SK-N-SH treated with all-trans-retinoic acid at 6 μM for 48 hours (cell line): Measurements from ENCODE around the gene WDR46.

Experiments
- ATAC-seq: fragments of 200-7000 bp; cut with Tn5 transposase; 3 replicates; pipeline ENCODE4 v1.9.1; 2020; ENCODE audit warnings: mild to moderate bottlenecking, moderate library complexity
- BACH2 ChIP-seq: fragments of 250-450 bp; sonication (Bioruptor Pico); IDR thresholded peaks from 2 replicates; pipeline ENCODE4 v1.9.0; 2021; ENCODE audit warnings: mild to moderate bottlenecking, borderline replicate concordance
- CSDC2 ChIP-seq: fragments of 250-450 bp; sonication (Bioruptor Pico); IDR thresholded peaks from 2 replicates; pipeline ENCODE4 v1.5.0; 2020; ENCODE audit warnings: mild to moderate bottlenecking, moderate library complexity
- ESRRG ChIP-seq: fragments of 250-450 bp; sonication (Bioruptor Pico); IDR thresholded peaks from 2 replicates; pipeline ENCODE4 v1.6.1; 2021; ENCODE audit warnings: mild to moderate bottlenecking
- GLIS3 ChIP-seq: fragments of 250-450 bp; sonication (Bioruptor Pico); IDR thresholded peaks from 2 replicates; pipeline ENCODE4 v1.5.0; 2020; ENCODE audit warnings: mild to moderate bottlenecking, moderate library complexity
- ISL1 ChIP-seq: fragments of 250-450 bp; sonication (Bioruptor Pico); IDR thresholded peaks from 2 replicates; pipeline ENCODE4 v2.1.2; 2022; ENCODE audit warnings: mild to moderate bottlenecking, moderate library complexity
- OSR1 ChIP-seq: fragments of 250-450 bp; sonication (Bioruptor Pico); IDR thresholded peaks from 2 replicates; pipeline ENCODE4 v1.8.0; 2022; ENCODE audit warnings: moderate library complexity, mild to moderate bottlenecking, inconsistent platforms
- PPARA ChIP-seq: fragments of 250-450 bp; sonication (Bioruptor Pico); IDR thresholded peaks from 2 replicates; pipeline ENCODE4 v1.5.0; 2020; ENCODE audit warnings: mild to moderate bottlenecking, borderline replicate concordance
- RARB ChIP-seq: fragments of 250-450 bp; sonication (Bioruptor Pico); IDR thresholded peaks from 2 replicates; pipeline ENCODE4 v1.8.0; 2021; ENCODE audit warnings: mild to moderate bottlenecking, moderate library complexity
- TCF4 ChIP-seq: fragments of 250-450 bp; sonication (Bioruptor Pico); IDR thresholded peaks from 2 replicates; pipeline ENCODE4 v1.8.0; 2021; ENCODE audit warnings: mild to moderate bottlenecking, moderate library complexity, borderline replicate concordance
- ZFP3 ChIP-seq: fragments of 250-450 bp; sonication (Bioruptor Pico); IDR thresholded peaks from 2 replicates; pipeline ENCODE4 v1.5.0; 2020; ENCODE audit warnings: mild to moderate bottlenecking, moderate library complexity
- ZNF565 ChIP-seq: fragments of 450-650 bp; formaldehyde crosslinking; conservative IDR thresholded peaks from 2 replicates; pipeline ENCODE4 v1.5.0; 2020; ENCODE audit warnings: low read depth, mild to moderate bottlenecking, moderate library complexity
- ZNF70 ChIP-seq: fragments of 450-650 bp; formaldehyde crosslinking; IDR thresholded peaks from 2 replicates; pipeline ENCODE4 v1.5.0; 2020; ENCODE audit warnings: mild to moderate bottlenecking, moderate library complexity
- ZNF8 ChIP-seq: fragments of 450-650 bp; formaldehyde crosslinking; IDR thresholded peaks from 2 replicates; pipeline ENCODE4 v1.5.0; 2020; ENCODE audit warnings: mild to moderate bottlenecking, moderate library complexity
- TF ChIP-seq, protein P1 (sequence below): fragments of 250-450 bp; sonication (Bioruptor Pico); IDR thresholded peaks from 2 replicates; pipeline ENCODE4 v1.5.0; 2020; ENCODE audit warnings: mild to moderate bottlenecking, moderate library complexity
- TF ChIP-seq, protein P2 (sequence below): fragments of 250-450 bp; sonication (Bioruptor Pico); IDR thresholded peaks from 2 replicates; pipeline ENCODE4 v1.5.1; 2021; ENCODE audit warnings: mild to moderate bottlenecking, moderate library complexity
- TF ChIP-seq, protein P3 (sequence below): fragments of 250-450 bp; sonication (Bioruptor Pico); IDR thresholded peaks from 2 replicates; pipeline ENCODE4 v1.8.0; 2021; ENCODE audit warnings: low read depth, mild to moderate bottlenecking, moderate library complexity, borderline replicate concordance
- TF ChIP-seq, protein P4 (sequence below): fragments of 250-450 bp; sonication (Bioruptor Pico); IDR thresholded peaks from 2 replicates; pipeline ENCODE4 v1.5.1; 2020; ENCODE audit warnings: low read depth, mild to moderate bottlenecking, moderate library complexity

WDR46 gene

DNA sequence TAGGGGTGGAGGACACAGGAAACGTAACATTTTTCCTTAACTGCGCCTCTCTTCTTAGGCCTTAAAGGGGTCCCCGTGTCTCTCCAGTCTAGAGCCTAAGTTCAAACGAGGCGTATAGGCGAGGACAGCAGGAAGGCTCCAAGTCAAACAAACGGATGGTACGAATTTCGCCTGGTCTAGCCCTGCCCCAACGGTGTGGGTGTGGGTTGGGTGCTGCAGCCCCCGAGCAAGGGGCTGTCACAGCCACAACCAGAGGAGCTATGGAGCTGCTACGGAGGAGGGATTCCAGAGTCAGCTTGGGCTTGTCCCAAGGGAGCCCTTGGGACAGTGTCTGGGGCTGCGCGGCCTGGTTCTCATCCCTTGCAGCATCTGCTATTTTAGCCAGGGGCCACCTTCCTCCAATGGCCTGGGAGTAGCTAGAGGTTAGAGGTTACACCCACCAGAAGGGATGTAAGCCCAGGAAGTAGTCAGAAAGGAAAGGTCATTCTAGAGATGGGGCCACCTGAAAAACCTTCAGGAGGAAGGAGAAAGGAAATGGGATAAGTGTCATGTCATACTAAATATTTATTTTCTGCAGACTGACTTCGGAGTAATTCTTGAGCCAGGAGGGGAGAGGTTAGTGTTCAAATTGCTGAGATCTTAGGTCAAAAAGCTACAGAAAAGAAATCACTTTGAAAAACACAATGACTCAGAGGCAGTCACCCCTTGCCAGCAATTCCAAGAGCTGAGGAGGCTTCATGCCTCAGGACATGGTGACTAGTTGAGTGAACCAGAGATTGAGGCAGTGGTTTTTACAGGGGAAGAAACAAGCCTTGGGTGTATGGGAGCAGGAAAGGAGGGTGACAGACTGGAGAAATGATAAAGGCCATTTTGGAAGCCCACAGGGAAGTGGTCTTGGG, 39.1 kb downstream of the WDR46 start:
- no peak for TF ChIP-seq RARB (CRISPR knock-in tag)
- TF ChIP-seq, protein P1, sequence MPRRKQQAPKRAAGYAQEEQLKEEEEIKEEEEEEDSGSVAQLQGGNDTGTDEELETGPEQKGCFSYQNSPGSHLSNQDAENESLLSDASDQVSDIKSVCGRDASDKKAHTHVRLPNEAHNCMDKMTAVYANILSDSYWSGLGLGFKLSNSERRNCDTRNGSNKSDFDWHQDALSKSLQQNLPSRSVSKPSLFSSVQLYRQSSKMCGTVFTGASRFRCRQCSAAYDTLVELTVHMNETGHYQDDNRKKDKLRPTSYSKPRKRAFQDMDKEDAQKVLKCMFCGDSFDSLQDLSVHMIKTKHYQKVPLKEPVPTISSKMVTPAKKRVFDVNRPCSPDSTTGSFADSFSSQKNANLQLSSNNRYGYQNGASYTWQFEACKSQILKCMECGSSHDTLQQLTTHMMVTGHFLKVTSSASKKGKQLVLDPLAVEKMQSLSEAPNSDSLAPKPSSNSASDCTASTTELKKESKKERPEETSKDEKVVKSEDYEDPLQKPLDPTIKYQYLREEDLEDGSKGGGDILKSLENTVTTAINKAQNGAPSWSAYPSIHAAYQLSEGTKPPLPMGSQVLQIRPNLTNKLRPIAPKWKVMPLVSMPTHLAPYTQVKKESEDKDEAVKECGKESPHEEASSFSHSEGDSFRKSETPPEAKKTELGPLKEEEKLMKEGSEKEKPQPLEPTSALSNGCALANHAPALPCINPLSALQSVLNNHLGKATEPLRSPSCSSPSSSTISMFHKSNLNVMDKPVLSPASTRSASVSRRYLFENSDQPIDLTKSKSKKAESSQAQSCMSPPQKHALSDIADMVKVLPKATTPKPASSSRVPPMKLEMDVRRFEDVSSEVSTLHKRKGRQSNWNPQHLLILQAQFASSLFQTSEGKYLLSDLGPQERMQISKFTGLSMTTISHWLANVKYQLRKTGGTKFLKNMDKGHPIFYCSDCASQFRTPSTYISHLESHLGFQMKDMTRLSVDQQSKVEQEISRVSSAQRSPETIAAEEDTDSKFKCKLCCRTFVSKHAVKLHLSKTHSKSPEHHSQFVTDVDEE (CRISPR knock-in tag) = 0 out of 2 replicates have a peak, but pooled peaks have one; percentile 1
- TF ChIP-seq OSR1 = no peak
- ATAC-seq = peak; percentile 1

DNA sequence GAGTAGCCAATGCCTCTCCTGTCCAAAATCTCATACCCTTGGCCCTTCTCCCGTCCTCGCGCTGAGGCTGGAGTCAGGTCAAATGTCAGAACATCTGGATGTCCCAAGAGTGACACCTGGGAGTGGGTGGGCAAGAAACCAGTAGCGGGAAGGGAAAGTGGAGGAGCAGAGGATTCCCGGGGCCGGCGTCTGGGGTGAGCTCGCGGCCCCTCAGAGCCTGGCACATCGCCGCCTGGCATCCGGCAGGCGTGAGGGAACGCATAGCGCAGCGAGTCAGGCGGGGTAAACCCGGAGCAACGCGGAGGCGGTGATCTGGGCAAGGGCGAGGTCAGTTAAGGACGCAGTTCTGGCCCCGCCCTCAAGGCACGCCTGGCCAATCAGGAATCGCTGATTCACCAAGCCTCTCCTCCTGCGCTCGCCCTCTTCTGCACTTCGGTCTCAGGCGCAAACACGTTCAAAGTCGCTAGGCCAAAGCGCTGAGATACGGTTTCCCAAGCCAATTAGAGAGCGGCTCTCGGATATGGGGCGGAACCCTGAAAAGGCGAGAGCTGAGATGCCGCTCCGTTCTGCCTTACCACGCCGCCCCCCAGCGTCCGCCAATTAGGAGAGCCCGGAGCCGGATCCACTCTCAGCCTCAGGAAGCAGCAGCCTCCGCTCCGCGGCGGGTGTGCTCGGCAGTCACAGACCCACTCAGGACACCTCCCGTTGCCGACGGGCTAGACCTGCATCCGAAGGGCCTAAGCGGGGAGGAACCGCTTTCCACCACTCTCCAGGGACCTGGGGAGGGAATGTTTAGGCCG, 39.9 kb downstream of the WDR46 start:
- no peak for TF ChIP-seq ZFP3
- TF ChIP-seq, protein P1 (CRISPR knock-in tag) = 0 out of 2 replicates have a peak, but pooled peaks have one; percentile 12
- TF ChIP-seq, protein P2, sequence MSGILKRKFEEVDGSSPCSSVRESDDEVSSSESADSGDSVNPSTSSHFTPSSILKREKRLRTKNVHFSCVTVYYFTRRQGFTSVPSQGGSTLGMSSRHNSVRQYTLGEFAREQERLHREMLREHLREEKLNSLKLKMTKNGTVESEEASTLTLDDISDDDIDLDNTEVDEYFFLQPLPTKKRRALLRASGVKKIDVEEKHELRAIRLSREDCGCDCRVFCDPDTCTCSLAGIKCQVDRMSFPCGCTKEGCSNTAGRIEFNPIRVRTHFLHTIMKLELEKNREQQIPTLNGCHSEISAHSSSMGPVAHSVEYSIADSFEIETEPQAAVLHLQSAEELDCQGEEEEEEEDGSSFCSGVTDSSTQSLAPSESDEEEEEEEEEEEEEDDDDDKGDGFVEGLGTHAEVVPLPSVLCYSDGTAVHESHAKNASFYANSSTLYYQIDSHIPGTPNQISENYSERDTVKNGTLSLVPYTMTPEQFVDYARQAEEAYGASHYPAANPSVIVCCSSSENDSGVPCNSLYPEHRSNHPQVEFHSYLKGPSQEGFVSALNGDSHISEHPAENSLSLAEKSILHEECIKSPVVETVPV (CRISPR knock-in tag) = no peak
- TF ChIP-seq GLIS3 (CRISPR knock-in tag) = no peak
- no peak for TF ChIP-seq CSDC2 (CRISPR knock-in tag)
- TF ChIP-seq ZNF565 (CRISPR knock-in tag) = no peak; the same call in 1 of the 2 replicates
- TF ChIP-seq, protein P3, sequence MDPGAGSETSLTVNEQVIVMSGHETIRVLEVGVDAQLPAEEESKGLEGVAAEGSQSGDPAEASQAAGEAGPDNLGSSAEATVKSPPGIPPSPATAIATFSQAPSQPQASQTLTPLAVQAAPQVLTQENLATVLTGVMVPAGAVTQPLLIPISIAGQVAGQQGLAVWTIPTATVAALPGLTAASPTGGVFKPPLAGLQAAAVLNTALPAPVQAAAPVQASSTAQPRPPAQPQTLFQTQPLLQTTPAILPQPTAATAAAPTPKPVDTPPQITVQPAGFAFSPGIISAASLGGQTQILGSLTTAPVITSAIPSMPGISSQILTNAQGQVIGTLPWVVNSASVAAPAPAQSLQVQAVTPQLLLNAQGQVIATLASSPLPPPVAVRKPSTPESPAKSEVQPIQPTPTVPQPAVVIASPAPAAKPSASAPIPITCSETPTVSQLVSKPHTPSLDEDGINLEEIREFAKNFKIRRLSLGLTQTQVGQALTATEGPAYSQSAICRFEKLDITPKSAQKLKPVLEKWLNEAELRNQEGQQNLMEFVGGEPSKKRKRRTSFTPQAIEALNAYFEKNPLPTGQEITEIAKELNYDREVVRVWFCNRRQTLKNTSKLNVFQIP = no peak
- TF ChIP-seq ISL1 (CRISPR knock-in tag) = no peak
- peak; percentile 93 for ATAC-seq

DNA sequence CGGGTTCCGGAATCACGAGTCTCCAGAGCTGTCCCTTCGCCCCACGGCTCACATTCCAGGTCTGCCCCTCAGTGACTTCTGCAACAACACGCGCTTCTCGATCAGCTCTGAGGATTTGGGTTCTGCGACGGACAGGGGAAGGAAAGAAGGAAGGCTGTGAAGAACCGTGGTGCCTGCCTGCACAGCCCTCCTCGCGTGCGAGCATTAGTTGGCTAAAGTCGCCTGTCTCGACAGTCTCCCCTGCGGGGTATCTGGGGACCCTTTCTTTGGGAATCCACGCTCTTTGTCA, 40.5 kb downstream of the WDR46 start:
- no peak for TF ChIP-seq ESRRG (CRISPR knock-in tag)
- TF ChIP-seq TCF4 (CRISPR knock-in tag) = no peak
- no peak for TF ChIP-seq BACH2 (CRISPR knock-in tag)
- TF ChIP-seq PPARA = no peak
- TF ChIP-seq, protein P4, sequence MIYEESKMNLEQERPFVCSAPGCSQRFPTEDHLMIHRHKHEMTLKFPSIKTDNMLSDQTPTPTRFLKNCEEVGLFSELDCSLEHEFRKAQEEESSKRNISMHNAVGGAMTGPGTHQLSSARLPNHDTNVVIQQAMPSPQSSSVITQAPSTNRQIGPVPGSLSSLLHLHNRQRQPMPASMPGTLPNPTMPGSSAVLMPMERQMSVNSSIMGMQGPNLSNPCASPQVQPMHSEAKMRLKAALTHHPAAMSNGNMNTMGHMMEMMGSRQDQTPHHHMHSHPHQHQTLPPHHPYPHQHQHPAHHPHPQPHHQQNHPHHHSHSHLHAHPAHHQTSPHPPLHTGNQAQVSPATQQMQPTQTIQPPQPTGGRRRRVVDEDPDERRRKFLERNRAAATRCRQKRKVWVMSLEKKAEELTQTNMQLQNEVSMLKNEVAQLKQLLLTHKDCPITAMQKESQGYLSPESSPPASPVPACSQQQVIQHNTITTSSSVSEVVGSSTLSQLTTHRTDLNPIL = no peak
- TF ChIP-seq ZNF70 (CRISPR knock-in tag) = no peak
- TF ChIP-seq, protein P1 (CRISPR knock-in tag) = no peak
- TF ChIP-seq CSDC2 (CRISPR knock-in tag) = no peak
- no peak for TF ChIP-seq OSR1
- TF ChIP-seq, protein P2 (CRISPR knock-in tag) = no peak
- TF ChIP-seq, protein P3 = no peak
- no peak for TF ChIP-seq ZNF8 (CRISPR knock-in tag)
- TF ChIP-seq ZFP3 = no peak
- peak; percentile 25 for ATAC-seq
